NCI-H1092 (cell line): ENCODE data around the gene LSP1.

Experiments
- DNase-seq: peaks from one replicate; lab custom pipeline; 2025; lab: John Stamatoyannopoulos, UW

Gene LSP1

DNA sequence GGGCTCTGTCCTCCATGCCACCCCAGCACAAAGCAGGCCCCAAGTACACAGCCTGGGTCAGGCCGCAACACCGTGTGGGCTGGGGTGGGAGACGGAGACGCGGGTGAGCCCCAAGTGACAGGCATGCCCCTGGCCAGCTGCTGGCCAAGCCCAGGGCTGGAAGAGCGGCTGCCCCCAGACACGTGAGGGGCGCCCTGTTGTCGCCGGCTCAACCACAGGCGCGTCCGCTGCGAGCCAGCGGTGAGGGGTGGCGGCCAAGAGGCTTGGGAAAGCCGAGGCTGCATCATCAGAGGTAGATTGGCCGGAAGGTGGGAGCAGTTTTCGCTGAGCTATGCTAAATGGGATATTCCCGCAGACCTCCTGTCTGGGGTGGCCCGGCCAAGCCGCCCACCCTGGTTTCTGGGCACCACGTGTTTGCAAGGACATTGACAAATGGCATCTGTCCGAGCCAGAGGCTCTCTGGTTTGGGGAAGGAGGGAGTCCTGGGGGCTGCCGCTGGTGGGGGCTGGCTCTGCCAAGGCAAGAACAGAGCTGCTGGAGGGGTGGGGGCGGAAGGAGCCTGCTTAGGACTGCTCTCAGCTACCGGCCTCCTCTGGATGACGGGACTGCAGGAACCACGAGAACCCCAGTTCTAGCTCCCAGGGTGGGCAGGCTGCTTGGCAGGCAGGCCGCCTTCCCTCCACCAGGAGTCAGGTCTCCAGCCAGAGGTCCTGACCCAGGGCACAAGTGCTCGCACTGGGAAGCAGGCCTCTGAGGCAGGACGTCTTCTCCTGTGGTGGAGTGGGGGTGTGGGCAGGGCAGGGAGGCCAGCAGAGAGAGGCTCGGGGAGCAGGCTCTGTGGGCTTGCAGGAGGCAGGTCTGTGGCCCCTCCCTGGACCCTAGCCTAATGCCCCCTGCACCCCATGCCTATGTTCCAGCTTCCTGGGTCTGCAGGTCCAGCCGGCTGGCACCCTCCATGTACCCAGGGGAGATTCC, 38.3 kb downstream of the LSP1 start:
- no peak for DNase-seq

DNA sequence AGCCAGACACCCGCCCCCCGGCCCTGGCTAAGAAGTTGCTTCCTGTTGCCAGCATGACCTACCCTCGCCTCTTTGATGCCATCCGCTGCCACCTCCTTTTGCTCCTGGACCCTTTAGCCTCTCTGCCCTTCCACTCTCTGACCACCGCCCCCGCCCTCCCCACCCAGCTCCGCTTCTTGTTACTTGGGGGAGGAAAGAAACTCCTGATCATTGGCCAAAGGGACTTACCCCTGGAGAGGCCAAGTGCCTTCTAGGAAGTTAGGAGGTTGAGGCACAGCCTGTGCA, 38.9 kb downstream of the LSP1 start, which contains the start of gene PRR33:
TSS of gene PRR33 (minus strand) at position 65 of the 285 bp plus-strand sequence. CDS start 1,311 bp downstream, outside the sequence.
- DNase-seq, result no peak

- DNase-seq, result no peak
Observed at GRCh38 chr11:1892116-1892515, 39.2 kb downstream of the LSP1 start.

GRCh38 chr11:1892558-1892957, 39.7 kb downstream of the LSP1 start:
- no peak for DNase-seq

DNA sequence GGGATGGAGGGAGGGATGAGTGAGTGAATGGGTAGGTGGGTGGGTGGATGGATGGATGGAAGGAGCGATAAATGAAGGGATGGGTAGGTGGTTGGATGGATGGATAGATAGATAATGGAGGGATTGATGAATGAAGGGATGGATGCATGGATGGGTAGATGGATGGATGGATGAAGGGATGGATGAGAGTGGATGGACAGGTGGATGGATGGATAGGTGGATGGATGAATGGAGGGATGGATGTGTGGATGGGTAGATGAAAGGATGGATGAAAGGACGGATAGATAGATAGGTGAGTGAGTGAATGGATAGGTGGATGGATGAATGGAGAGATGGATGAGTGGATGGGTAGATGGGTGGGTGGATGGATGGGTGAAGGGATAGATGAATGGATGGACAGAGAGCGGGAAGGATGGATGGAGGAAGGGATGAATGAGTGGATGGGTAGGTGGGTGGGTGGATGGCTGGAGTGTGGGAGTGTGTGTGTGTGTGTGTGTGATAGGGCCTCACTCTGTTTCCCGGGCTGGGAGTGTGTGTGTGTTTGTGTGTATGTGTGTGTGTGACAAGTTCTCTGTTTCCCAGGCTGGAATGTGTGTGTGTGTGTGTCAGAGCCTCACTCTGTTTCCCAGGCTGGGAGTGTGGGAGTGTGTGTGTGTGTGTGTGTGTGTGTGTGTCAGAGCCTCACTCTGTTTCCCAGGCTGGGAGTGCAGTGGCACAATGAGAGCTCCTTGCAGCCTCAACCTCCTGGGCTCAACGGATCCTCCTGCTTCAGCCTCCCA, 40.9 kb downstream of the LSP1 start:
- DNase-seq, result no peak

DNA sequence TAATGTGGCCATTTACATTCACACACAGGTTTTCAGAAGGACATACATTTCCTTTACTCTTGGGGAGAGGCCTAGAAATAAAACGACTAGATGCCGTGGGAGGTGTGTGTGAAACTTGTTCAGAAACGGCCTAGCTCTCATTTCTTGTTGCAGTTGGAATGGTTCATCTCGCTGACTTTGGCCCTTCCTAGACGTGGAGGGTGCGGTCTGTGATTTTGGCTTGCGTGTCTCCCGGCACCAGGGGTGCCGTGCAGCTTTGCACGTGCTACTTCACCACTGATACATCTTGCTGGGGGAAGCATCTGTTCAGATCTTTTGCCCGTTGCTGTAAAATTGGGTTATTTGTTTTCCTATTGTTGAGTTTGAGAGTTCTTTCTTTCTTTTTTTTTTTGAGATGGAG, 41.9 kb downstream of the LSP1 start:
- no peak for DNase-seq

DNA sequence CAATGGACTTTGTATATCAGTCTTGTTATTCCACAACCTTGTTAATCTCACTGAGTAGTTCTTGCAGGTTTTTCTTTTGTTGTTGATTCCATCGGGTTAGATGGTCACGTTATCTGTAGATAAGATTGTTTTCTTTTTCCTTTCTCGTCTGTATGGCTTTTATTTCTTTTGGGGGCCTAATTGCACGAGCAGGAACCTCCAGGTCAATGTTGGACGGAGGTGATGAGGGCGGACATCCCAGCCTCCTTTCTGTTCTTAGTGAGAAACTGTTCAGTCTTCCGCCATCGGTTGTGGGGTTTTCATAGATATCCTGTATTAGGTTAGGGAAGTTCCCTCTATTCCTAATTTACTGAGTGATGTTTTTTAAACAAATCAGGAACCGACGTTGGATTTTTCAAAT, 43.6 kb downstream of the LSP1 start:
- DNase-seq, result no peak

DNA sequence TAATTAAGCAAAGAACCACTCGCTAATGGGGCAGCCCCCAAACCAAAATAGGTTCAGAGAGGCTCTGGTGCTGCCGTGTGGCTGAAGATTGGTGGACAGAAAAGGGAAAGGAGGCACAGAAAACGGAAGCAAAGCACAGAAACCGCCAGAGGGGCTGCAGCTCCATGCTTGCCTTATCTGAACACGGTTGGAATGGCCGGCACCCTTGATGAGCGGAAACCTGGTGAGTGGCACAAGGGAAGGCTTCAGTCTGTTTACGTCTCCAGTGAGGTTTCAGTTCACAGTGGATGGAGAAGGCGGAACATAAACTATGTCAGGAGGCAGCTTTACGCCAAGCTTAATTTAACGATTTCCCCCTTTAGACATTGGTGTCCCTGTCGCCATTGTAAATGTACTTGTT, 44.0 kb downstream of the LSP1 start:
- DNase-seq, result no peak

DNA sequence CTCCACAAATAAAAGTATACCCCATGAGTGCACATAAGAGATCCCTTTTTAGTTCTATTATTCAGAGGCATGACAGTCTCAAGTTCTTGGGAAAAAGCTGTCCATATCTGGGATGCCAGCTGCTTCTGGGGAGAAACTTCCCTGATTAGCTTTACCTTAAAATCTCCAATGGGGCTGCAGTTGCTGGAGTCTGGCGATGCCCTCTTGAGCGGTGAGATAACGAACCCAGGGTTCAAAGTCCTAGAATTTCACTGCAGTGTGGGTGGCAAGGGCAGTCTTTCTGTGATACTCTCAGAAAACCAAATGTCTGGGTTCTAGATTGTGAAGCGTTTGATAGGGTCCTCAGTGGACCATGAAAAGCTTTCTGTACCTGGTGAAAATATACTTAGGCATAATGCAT, 46.2 kb downstream of the LSP1 start:
- no peak for DNase-seq

GRCh38 chr11:1899686-1900085, 46.8 kb downstream of the LSP1 start:
- DNase-seq, result no peak

- DNase-seq, result no peak
Observed at GRCh38 chr11:1906181-1906580, 53.3 kb downstream of the LSP1 start.

DNA sequence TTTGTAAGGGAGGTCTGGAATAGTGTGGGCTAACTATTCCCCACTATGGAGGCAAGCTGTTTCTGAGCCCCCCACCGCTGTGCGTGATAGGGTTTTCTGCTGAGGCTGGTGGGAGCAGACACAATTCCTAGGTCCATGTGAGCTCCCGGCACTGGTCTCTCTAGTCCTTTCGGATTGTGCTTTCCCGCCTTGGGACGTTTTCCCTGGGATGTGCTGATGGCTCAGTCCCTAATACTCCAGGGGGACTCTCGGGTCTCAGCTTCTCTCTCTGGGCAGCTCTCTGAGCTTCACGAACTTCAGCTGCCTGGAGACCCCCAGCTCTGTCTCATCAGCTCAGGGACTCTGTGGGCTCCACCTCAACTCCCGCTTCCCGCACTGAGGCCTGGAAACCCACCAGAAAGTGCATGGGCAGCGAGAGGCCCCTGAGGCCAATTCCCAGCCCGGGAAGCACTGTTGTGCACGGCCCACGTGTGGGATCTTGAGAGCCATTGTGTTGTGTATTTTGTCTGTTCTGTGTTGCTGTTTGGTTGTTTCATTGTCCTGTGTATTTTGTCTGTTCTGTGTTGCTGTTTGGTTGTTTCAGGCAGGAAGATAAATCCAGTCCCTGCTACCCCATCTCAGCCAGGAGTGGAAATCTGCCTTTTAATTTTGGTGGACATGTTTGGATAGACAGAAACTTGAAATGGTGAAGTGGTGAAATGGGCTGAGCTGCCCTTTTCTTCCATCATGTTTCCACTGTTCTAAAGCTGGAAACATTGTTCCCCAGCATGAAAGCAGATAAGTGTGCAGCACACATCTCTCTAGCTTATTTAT, 53.9 kb downstream of the LSP1 start:
- DNase-seq, result no peak

- DNase-seq, result no peak
Observed at GRCh38 chr11:1908618-1909017, 55.7 kb downstream of the LSP1 start.

DNA sequence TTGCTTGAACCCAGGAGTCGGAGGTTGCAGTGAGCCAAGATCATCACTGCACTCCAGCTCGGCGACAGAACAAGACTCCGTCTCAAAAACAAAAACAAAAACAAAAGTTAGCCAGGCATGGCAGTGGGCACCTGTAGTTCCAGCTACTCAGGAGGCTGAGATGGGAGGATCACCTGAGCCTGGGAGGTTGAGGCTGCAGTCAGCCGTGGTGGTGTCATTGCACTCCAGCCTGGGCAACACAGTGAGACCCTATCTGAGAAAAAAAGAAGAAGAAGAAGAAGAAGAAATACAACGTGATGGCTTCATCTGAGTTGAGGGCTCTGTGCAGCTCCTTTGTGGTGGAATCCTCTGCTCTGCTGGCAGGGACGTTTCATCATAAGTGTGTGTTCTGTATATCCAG, 56.6 kb downstream of the LSP1 start:
- DNase-seq, result no peak

DNA sequence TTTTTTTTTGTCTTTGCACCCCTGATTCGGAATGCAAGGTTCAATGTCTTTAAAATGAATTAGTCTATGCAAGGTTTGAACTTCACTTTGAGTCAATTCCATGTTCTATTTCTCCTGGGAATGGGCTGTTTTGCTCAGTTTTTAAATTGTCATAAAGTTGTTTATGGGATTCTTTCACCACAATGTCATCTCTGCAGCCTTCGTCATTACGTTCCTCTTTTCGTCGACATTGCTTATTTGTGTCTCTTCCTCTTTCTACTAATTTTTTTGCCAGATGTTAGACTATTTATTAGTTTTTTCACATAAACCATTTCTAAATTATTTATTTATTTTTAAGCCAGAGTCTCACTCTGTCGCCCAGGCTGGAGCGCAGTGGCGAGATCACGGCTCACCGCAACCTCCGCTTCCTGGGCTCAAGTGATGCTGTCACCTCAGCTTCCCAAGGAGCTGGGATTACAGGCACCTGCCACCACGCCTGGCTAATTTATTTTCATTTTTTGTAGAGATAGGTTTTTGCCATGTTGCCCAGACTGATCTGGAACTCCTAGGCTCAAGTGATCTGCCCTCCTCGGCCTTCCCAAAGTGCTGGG, 59.5 kb downstream of the LSP1 start:
- no peak for DNase-seq

- DNase-seq, result no peak
Observed at GRCh38 chr11:1913271-1914060, 60.6 kb downstream of the LSP1 start.

DNA sequence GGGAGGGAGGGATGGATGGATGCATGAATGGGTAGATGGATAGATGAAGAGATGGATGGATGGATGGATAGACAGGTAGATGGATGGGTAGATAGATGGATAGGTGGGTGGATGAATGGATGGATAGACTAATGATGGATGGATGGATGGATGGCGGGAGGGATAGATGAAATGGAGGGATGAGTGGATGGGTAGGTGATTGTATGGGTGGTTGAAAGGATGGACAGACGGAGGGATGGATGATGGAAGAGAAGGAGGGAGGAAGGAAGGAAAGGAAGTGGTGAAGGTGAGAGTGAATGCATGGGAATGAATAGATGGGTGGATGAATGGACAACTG, 62.9 kb downstream of the LSP1 start:
- no peak for DNase-seq

- DNase-seq, result no peak
Observed at GRCh38 chr11:1916132-1916985, 63.5 kb downstream of the LSP1 start.

DNA sequence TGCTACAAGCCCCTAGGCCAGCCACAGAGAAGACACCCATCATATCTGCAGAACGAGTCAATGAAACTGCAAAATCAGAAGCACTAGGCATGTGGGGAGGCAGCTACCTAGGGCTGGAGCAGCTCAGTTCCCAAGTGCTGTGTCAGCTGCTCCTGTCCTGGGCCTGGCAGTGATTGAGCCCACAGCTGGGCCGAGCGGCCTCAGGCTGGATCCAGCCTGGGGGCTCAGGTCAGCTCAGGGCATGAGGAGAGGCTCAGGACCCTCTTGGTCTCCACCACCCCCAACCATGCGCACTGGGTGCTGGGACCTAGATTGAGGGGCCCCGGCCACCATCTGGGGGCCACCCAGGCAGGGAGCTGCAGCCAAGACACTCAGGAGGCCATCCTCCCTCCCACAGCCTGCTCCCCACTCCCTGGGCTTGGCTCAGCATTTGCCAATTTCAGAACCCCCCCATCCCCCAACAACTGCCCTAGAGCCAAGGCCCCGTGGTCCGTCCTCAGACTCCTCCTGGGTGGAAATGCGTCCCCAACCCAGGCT, 64.2 kb downstream of the LSP1 start:
- DNase-seq, result no peak
